ENCODE measurements around the gene TMED8.

DNA sequence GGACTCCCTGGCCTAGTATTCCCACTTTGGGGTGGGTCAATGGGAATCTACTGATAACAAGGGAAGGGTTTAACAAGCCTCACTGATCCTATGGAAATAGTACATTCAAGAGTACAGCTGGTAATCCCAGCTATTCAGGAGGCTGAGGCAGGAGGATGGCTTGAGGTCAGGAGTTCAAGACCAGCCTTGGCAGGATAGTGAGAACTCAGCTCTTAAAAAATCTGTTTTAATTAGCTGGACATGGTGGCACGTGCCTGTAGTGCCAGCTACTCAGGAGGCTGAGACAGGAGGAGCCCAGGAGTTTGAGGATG lies 60.7 kb downstream of the TMED8 start:
- TF ChIP-seq, protein P1, sequence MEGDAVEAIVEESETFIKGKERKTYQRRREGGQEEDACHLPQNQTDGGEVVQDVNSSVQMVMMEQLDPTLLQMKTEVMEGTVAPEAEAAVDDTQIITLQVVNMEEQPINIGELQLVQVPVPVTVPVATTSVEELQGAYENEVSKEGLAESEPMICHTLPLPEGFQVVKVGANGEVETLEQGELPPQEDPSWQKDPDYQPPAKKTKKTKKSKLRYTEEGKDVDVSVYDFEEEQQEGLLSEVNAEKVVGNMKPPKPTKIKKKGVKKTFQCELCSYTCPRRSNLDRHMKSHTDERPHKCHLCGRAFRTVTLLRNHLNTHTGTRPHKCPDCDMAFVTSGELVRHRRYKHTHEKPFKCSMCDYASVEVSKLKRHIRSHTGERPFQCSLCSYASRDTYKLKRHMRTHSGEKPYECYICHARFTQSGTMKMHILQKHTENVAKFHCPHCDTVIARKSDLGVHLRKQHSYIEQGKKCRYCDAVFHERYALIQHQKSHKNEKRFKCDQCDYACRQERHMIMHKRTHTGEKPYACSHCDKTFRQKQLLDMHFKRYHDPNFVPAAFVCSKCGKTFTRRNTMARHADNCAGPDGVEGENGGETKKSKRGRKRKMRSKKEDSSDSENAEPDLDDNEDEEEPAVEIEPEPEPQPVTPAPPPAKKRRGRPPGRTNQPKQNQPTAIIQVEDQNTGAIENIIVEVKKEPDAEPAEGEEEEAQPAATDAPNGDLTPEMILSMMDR (IDR thresholded peaks at IDR 0.05; ENCODE audit: low read depth, low read length, poor library complexity, severe bottlenecking) = no peak
- TF ChIP-seq EZH2phosphoT487 (IDR thresholded peaks at IDR 0.05; ENCODE audit: borderline replicate concordance, low read length) = no peak
